Mesenchymal stem cell (in vitro differentiated cells and primary cell): ENCODE measurements around the gene CELF5.

Experiments
- DNase-seq: peaks from one replicate; pipeline ENCODE4 v3.0.0-alpha.2; 2013
- H2AFZ ChIP-seq: one replicate; pipeline ENCODE4 v1.6.1; 2013; ENCODE audit warnings: low read depth, mild to moderate bottlenecking, control low read depth, inconsistent platforms, low read length, moderate library complexity
- H2AK5ac ChIP-seq: 2 replicates; pipeline ENCODE4 v1.6.1; 2013; ENCODE audit warnings: low read length, moderate library complexity, mild to moderate bottlenecking, inconsistent platforms; ENCODE audit not compliant: severe bottlenecking
- H2BK120ac ChIP-seq: one replicate; pipeline ENCODE4 v1.6.1; 2013; ENCODE audit warnings: low read depth, mild to moderate bottlenecking, inconsistent platforms, low read length, moderate library complexity
- H2BK12ac ChIP-seq, 2 experiments: one replicate each; pipeline ENCODE4 v1.6.1; 2013; ENCODE audit warnings: inconsistent platforms in 2 of 2, low read length in 2 of 2, mild to moderate bottlenecking in 2 of 2, moderate library complexity in 2 of 2, control low read depth in 1 of 2
- H2BK15ac ChIP-seq: one replicate; pipeline ENCODE4 v1.6.1; 2013; ENCODE audit warnings: mild to moderate bottlenecking, low read depth, inconsistent platforms; ENCODE audit not compliant: poor library complexity, severe bottlenecking
- H2BK5ac ChIP-seq: 2 replicates; pipeline ENCODE4 v1.6.1; 2013; ENCODE audit warnings: low read depth, mild to moderate bottlenecking, low read length, control low read depth, inconsistent platforms; ENCODE audit not compliant: poor library complexity, severe bottlenecking
- H3K14ac ChIP-seq, 2 experiments: one replicate each; pipeline ENCODE4 v1.6.1; 2013; ENCODE audit warnings: inconsistent platforms in 2 of 2, low read length in 2 of 2, control low read depth in 1 of 2, mild to moderate bottlenecking in 1 of 2, moderate library complexity in 1 of 2
- H3K18ac ChIP-seq, 2 experiments: one replicate each; pipeline ENCODE4 v1.6.1; 2013; ENCODE audit warnings: inconsistent platforms in 2 of 2, low read length in 2 of 2, control low read depth in 1 of 2, low read depth in 1 of 2, mild to moderate bottlenecking in 1 of 2
- H3K23ac ChIP-seq, 2 experiments: one replicate each; pipeline ENCODE4 v1.6.1; 2013; ENCODE audit warnings: inconsistent platforms in 2 of 2, low read length in 2 of 2, mild to moderate bottlenecking in 2 of 2, moderate library complexity in 2 of 2, control low read depth in 1 of 2
- H3K27ac ChIP-seq: 2 replicates; pipeline ENCODE4 v1.5.1; 2013; ENCODE audit warnings: mild to moderate bottlenecking, moderate library complexity, low read length, control low read depth, inconsistent platforms; ENCODE audit not compliant: poor library complexity, severe bottlenecking
- H3K27me3 ChIP-seq, 2 experiments: 2 replicates each; pipeline versions ENCODE4 v1.6.1 to v1.7.0; 2013; ENCODE audit warnings: low read length in 2 of 2, mild to moderate bottlenecking in 2 of 2, moderate library complexity in 2 of 2, control low read depth in 1 of 2, inconsistent platforms in 1 of 2; ENCODE audit not compliant: control insufficient read depth in 1 of 2, insufficient read depth in 1 of 2
- H3K36me3 ChIP-seq, 2 experiments: 2 replicates each; pipeline versions ENCODE4 v1.6.1 to v1.7.0; 2013; ENCODE audit warnings: low read length in 2 of 2, control low read depth in 1 of 2, inconsistent platforms in 1 of 2, low read depth in 1 of 2, mild to moderate bottlenecking in 1 of 2; ENCODE audit not compliant: insufficient read depth in 2 of 2, control insufficient read depth in 1 of 2
- H3K4ac ChIP-seq, 2 experiments: one replicate each; pipeline ENCODE4 v1.6.1; 2013; ENCODE audit warnings: inconsistent platforms in 2 of 2, low read length in 2 of 2, mild to moderate bottlenecking in 2 of 2, moderate library complexity in 2 of 2, control low read depth in 1 of 2, low read depth in 1 of 2
- H3K4me1 ChIP-seq: 2 replicates; pipeline ENCODE4 v1.6.1; 2013; ENCODE audit warnings: low read depth, low read length, control low read depth; ENCODE audit not compliant: control insufficient read depth, insufficient read depth
- H3K4me2 ChIP-seq: 2 replicates; pipeline ENCODE4 v1.6.1; 2013; ENCODE audit warnings: low read length, mild to moderate bottlenecking, inconsistent platforms; ENCODE audit not compliant: poor library complexity, severe bottlenecking
- H3K4me3 ChIP-seq, 2 experiments: 2 replicates each; pipeline versions ENCODE4 v1.5.1 to v1.7.0; 2013; ENCODE audit warnings: low read length in 2 of 2, mild to moderate bottlenecking in 2 of 2, control low read depth in 1 of 2, low read depth in 1 of 2; ENCODE audit not compliant: insufficient read depth in 1 of 2
- H3K79me1 ChIP-seq: replicated peaks from 2 replicates; pipeline ENCODE4 v1.6.1; 2013; ENCODE audit warnings: mild to moderate bottlenecking, control low read depth, low read length, inconsistent platforms; ENCODE audit not compliant: poor library complexity, severe bottlenecking
- H3K9ac ChIP-seq: 2 replicates; pipeline ENCODE4 v1.7.0; 2013; ENCODE audit warnings: mild to moderate bottlenecking, low read length, moderate library complexity
- H3K9me3 ChIP-seq: 2 replicates; pipeline ENCODE4 v1.7.0; 2013; ENCODE audit warnings: mild to moderate bottlenecking, low read length; ENCODE audit not compliant: control insufficient read depth
- H4K8ac ChIP-seq: one replicate; pipeline ENCODE4 v1.6.1; 2013; ENCODE audit warnings: inconsistent platforms, mild to moderate bottlenecking, low read length, moderate library complexity
- H4K91ac ChIP-seq: one replicate; pipeline ENCODE4 v1.6.1; 2013; ENCODE audit warnings: mild to moderate bottlenecking, low read length, inconsistent platforms
- WGBS: methylation state at CpG from one replicate; pipeline ENCODE4 v1.1.7; 2013; ENCODE audit warnings: mixed read lengths; 5-methylcytosine and 5-hydroxymethylcytosine counted together

CELF5 gene

DNA sequence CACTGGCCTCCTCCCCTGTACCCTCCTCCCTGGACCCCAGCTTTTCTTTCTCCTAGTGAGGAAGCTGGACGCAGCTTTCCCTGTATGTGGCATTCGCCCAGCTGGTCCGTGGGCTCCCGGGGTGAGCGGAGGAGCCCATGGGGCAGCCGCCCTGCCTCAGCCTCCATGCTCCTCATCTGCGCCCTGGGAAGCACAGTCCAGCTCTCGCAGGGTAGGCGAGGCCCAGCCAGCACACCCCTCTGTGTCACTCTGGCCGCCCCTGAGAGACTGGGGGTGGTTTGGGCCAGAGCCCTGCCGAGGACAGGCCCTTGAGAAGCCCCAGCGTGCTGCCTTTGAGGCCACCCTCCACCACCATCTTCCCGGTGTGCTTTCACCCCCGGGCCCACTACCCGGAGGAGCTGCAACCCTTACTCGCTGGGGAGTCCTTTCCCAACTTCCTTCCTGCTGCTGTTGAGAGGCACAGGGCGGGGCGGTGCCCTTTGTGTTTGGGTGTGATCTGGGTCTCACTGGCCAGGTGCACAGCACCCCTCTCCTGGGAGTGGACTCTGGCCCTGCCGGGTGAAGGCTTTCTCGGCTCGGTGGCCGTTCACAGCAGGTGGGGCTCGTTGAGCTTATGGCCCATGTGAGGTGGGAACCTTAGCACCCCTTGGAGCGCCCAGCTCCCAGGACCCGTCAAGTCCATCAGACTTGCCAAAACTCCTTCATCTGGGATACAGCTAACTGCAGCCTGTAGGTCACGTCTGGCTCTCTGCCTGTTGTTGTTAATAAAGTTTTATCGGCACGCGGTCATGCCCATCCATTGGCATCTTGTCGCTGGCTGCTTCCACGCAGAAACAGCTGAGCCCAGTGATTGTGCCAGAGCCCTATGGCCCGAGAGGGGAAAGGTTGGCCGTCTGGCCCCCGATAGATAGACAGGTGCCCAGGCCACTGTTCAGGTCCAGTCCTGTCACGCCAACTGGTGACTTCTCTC, 35.5 kb upstream of the CELF5 start:
- Histone ChIP-seq H2BK5ac (no peak overlapping the region), H3K4me3 (no peak overlapping the region), H3K23ac (no peak overlapping the region), H3K4me2 (no peak overlapping the region), H2BK120ac (no peak overlapping the region), H3K14ac (no peak overlapping the region), H4K8ac (no peak overlapping the region), H3K79me1 (peaks cover 55% of the 10 kb centered on the region), H2BK12ac (no peak overlapping the region), H3K36me3 (peaks cover 12 to 63% of the 10 kb centered on the region in 2 experiments), H3K18ac (no peak overlapping the region), H3K4me1 (peaks cover 27% of the 10 kb centered on the region), H2BK15ac (no peak overlapping the region), H2AK5ac (no peak overlapping the region), H3K27ac (no peak overlapping the region), H4K91ac (no peak overlapping the region), H3K27me3 (no peaks in the 10 kb centered on the region), H3K9ac (no peak overlapping the region), H2AFZ (no peak overlapping the region), H3K4ac (no peak overlapping the region), H3K9me3 (no peaks in the 10 kb centered on the region)
- WGBS, result 95% methylated on average over 35 of the region's 35 CpGs
- no peak for DNase-seq

GRCh38 chr19:3189702-3190469, 34.6 kb upstream of the CELF5 start:
- no peaks in the 10 kb centered on the region for H3K9me3 ChIP-seq
- H3K79me1 ChIP-seq, result peaks cover 60% of the 10 kb centered on the region
- H3K36me3 ChIP-seq, result peaks cover 19 to 69% of the 10 kb centered on the region in 2 experiments
- H2AK5ac ChIP-seq, result no peak overlapping the region
- no peak overlapping the region for H3K4me2 ChIP-seq
- H2BK120ac ChIP-seq, result no peak overlapping the region
- H3K14ac ChIP-seq, result no peak overlapping the region
- no peak overlapping the region for H4K91ac ChIP-seq
- H3K23ac ChIP-seq, result no peak overlapping the region
- no peak overlapping the region for H2BK12ac ChIP-seq
- no peak for DNase-seq
- WGBS, result 97% methylated on average over 21 of the region's 28 CpGs
- H3K4me1 ChIP-seq, result peaks cover 26% of the 10 kb centered on the region
- H2BK5ac ChIP-seq, result no peak overlapping the region
- H2BK15ac ChIP-seq, result no peak overlapping the region
- H3K27me3 ChIP-seq, result no peaks in the 10 kb centered on the region
- no peak overlapping the region for H3K4ac ChIP-seq
- H4K8ac ChIP-seq, result no peak overlapping the region
- H3K9ac ChIP-seq, result no peak overlapping the region
- H3K27ac ChIP-seq, result no peak overlapping the region
- H3K4me3 ChIP-seq, result no peak overlapping the region
- H2AFZ ChIP-seq, result no peak overlapping the region
- no peak overlapping the region for H3K18ac ChIP-seq

- Histone ChIP-seq H3K9me3 (no peaks in the 10 kb centered on the region), H2AFZ (no peak overlapping the region), H3K79me1 (peaks cover 60% of the 10 kb centered on the region), H3K27me3 (no peaks in the 10 kb centered on the region), H2BK12ac (no peak overlapping the region), H3K27ac (no peak overlapping the region), H4K8ac (no peak overlapping the region), H4K91ac (no peak overlapping the region), H3K9ac (no peak overlapping the region), H3K4ac (no peak overlapping the region), H2BK120ac (no peak overlapping the region), H3K14ac (no peak overlapping the region), H3K4me3 (no peak overlapping the region), H2BK5ac (no peak overlapping the region), H3K36me3 (peaks cover 19 to 69% of the 10 kb centered on the region in 2 experiments), H2BK15ac (no peak overlapping the region), H3K4me1 (peaks cover 25% of the 10 kb centered on the region), H3K18ac (no peak overlapping the region), H3K4me2 (no peak overlapping the region), H2AK5ac (no peak overlapping the region), H3K23ac (no peak overlapping the region)
- 95% methylated on average over 18 of the region's 18 CpGs for WGBS
- DNase-seq, result no peak
These were observed 34.0 kb upstream of the CELF5 start for GRCh38 chr19:3190470-3190770.
